K562 (cell line): ENCODE measurements around the gene BRD3OS.

Experiments used
- IRF1 ChIP-seq: sonication (generic); formaldehyde crosslinking; IDR thresholded peaks from 2 replicates; pipeline ENCODE4 v1.8.0; 2022; ENCODE audit warnings: missing genetic modification reagents, mild to moderate bottlenecking, borderline replicate concordance
- MTA3 ChIP-seq: fragments of 450-650 bp; formaldehyde crosslinking; IDR thresholded peaks from 2 replicates; pipeline ENCODE4 v1.6.1; 2017; ENCODE audit warnings: mild to moderate bottlenecking, borderline replicate concordance

GRCh38 chr9:133995012-133995896 is 30.0 kb upstream of the BRD3OS start:
- TF ChIP-seq MTA3 = no peak
- no peak for TF ChIP-seq IRF1 (CRISPR knock-in tag)
